ENCODE data around the gene SMIM29. TPM values are rescaled to one million over a fixed set of nuclear protein-coding genes. Genes with fewer than 3 reads are reported as not detected.

SMIM29 gene
- total and polyA plus RNA-seq, 2 experiments from 2014 or later = 5.0 to 15.9 TPM

GRCh38 chr6:34246563-34247391 lies 2.0 kb downstream of the SMIM29 start:
- H3K79me2 ChIP-seq (replicated peaks; ENCODE audit: insufficient read depth) = peaks cover 17% of the 10 kb centered on the region
- peaks cover 20% of the 10 kb centered on the region; the same call in 1 of the 2 replicates for H3K36me3 ChIP-seq (ENCODE audit: insufficient read depth)
- H3K4me1 ChIP-seq (ENCODE audit: insufficient read depth) = peaks cover 30% of the 10 kb centered on the region; the same call in 1 of the 2 replicates
- H3K4me3 ChIP-seq = no peak overlapping the region
- H3K27ac ChIP-seq (ENCODE audit: low read depth) = peak overlapping the region; percentile 24
- Mint-ChIP-seq H3K9me3 (peaks cover 2% of the 10 kb centered on the region; the same call in 2 of the 3 replicates), H3K27me3 (ENCODE audit: insufficient read depth, low read depth, poor library complexity) (peaks cover 67% of the 10 kb centered on the region), H3K4me1 (peaks cover 48% of the 10 kb centered on the region), H3K36me3 (ENCODE audit: low read depth) (peaks cover 46% of the 10 kb centered on the region), H3K4me3 (peak overlapping the region; percentile 48), H3K27ac (peak overlapping the region; percentile 74)
- no peaks in the 10 kb centered on the region for H3K9me2 ChIP-seq (ENCODE audit: insufficient read depth)
- no peak overlapping the region for H2AFZ ChIP-seq
- H4K20me1 ChIP-seq (replicated peaks; ENCODE audit: insufficient read depth) = peaks cover 21% of the 10 kb centered on the region
- H3K4me2 ChIP-seq = no peak overlapping the region
- H3K27me3 ChIP-seq (ENCODE audit: insufficient read depth) = no peaks in the 10 kb centered on the region
- ATAC-seq (peak; percentile 18), DNase-seq (ENCODE audit: low spot score) (peak; percentile 80)
- TF ChIP-seq STAT1 (IDR thresholded peaks at IDR 0.05; ENCODE audit: unreplicated experiment) (no peak), CTCF (conservative IDR thresholded peaks at IDR 0.05; ENCODE audit: low read depth in 2 of 2) (peak; percentile 35 to 67; a peak in 3 of 4 replicates), EZH2 (IDR thresholded peaks at IDR 0.05; ENCODE audit: low read depth, unreplicated experiment) (no peak), POLR2AphosphoS5 (IDR thresholded peaks at IDR 0.05; ENCODE audit: low read depth) (peak; percentile 98), NANOG (IDR thresholded peaks at IDR 0.05; ENCODE audit: borderline replicate concordance) (no peak), ZNF114 (CRISPR knock-in tag; IDR thresholded peaks at IDR 0.05) (no peak), CREB1 (CRISPR knock-in tag; IDR thresholded peaks at IDR 0.05; ENCODE audit: low read depth) (peak; percentile 39; the same call in 1 of the 2 replicates), ZNF331 (CRISPR knock-in tag; IDR thresholded peaks at IDR 0.05; ENCODE audit: low read depth) (no peak), JUNB (IDR thresholded peaks at IDR 0.05; ENCODE audit: unreplicated experiment) (no peak), ETS1 (IDR thresholded peaks at IDR 0.05) (no peak), ZNF462 (CRISPR knock-in tag; IDR thresholded peaks at IDR 0.05) (peak; percentile 74; the same call in 1 of the 2 replicates), REST (IDR thresholded peaks at IDR 0.05; ENCODE audit: unreplicated experiment) (no peak), EZH2phosphoT487 (IDR thresholded peaks at IDR 0.05; ENCODE audit: unreplicated experiment) (no peak)
- peaks cover 46% of the 10 kb centered on the region for H3F3A ChIP-seq (replicated peaks; ENCODE audit: low read depth)

Measured in GM23338 (cell line).